A549 (cell line): Measurements from ENCODE around the gene HEG1. TPM values are rescaled to one million over a fixed set of nuclear protein-coding genes. Genes with fewer than 3 reads are reported as not detected.

Experiments used
- ATAC-seq, 2 experiments: fragments of 200-7000 bp in 1 of 2; fragments of >200 bp in 1 of 2; cut with Nextera tagmentation in 1 of 2; cut with Tn5 transposase in 1 of 2; 3 replicates each; pipeline versions ENCODE4 v1.8.0 to v1.9.1; 2018 to 2020; ENCODE audit warnings: mild to moderate bottlenecking in 1 of 2, moderate library complexity in 1 of 2
- CTCF ChIA-PET: fragments of 300-600 bp; sonication (Branson Sonifier 250); formaldehyde crosslinking; extraction: SDS; loops from one replicate; lab custom pipeline; 2021; ENCODE audit warnings: antibody characterized with exemption, inconsistent platforms; lab: Yijun Ruan, JAX
- POLR2A ChIA-PET: fragments of 350-600 bp; formaldehyde crosslinking; extraction: SDS; loops from one replicate; lab custom pipeline; 2021; ENCODE audit warnings: antibody characterized with exemption, inconsistent platforms; lab: Yijun Ruan, JAX
- DNase-seq, 2 experiments: peaks; one replicate each; pipeline versions ENCODE4 v3.0.0 to v3.0.0-alpha.2; 2011 to 2016; ENCODE audit warnings: low read depth in 1 of 2, low spot score in 1 of 2
- FAIRE-seq: peaks from 2 replicates; lab custom pipeline; 2011; peaks lifted over from hg19 to GRCh38; lab: Jason Lieb, UNC
- H3K27ac ChIP-seq, 2 experiments: fragments of >200 bp; sonication (Bioruptor Twin); formaldehyde crosslinking; 3 replicates each; pipeline ENCODE4 v1.5.1; 2016 to 2017
- H3K4me1 ChIP-seq: fragments of >200 bp; sonication (Bioruptor Twin); formaldehyde crosslinking; 3 replicates; pipeline ENCODE4 v1.6.1; 2016
- H3K4me2 ChIP-seq: fragments of >200 bp; sonication (Bioruptor Twin); formaldehyde crosslinking; 3 replicates; pipeline ENCODE4 v1.6.1; 2016
- H3K4me3 ChIP-seq: fragments of >200 bp; sonication (Bioruptor Twin); formaldehyde crosslinking; 3 replicates; pipeline ENCODE4 v1.5.1; 2016
- H3K9me3 ChIP-seq: fragments of >200 bp; sonication (Bioruptor Twin); formaldehyde crosslinking; 3 replicates; pipeline ENCODE4 v1.6.1; 2016
- ATOH8 ChIP-seq: fragments of 250-450 bp; sonication (Bioruptor Pico); IDR thresholded peaks from 2 replicates; pipeline ENCODE4 v1.5.0; 2020; ENCODE audit warnings: low read depth, mild to moderate bottlenecking, moderate library complexity
- CEBPB ChIP-seq, 2 experiments: fragments of >200 bp in 1 of 2; sonication (Bioruptor Twin) in 1 of 2; formaldehyde crosslinking in 1 of 2; IDR thresholded peaks; 2 replicates each; pipeline ENCODE4 v1.6.1; 2012 to 2016
- EHF ChIP-seq: fragments of 250-450 bp; sonication (Bioruptor Pico); IDR thresholded peaks from 2 replicates; pipeline ENCODE4 v1.5.0; 2020; ENCODE audit warnings: mild to moderate bottlenecking
- EHMT2 ChIP-seq: fragments of 200-600 bp; sonication (generic); IDR thresholded peaks from 2 replicates; pipeline ENCODE4 v1.6.1; 2016; ENCODE audit warnings: antibody characterized with exemption, low read depth, mild to moderate bottlenecking, moderate library complexity
- EP300 ChIP-seq, 2 experiments: fragments of >200 bp; sonication (Bioruptor Twin); formaldehyde crosslinking; IDR thresholded peaks; 2 replicates in 1 of 2; 3 replicates in 1 of 2; pipeline ENCODE4 v1.6.1; 2016 to 2017
- FOSB ChIP-seq: fragments of 250-450 bp; sonication (Bioruptor Pico); IDR thresholded peaks from 2 replicates; pipeline ENCODE4 v1.5.0; 2020; ENCODE audit warnings: mild to moderate bottlenecking, moderate library complexity
- FOXS1 ChIP-seq: fragments of 250-450 bp; sonication (Bioruptor Pico); IDR thresholded peaks from 2 replicates; pipeline ENCODE4 v1.5.0; 2020; ENCODE audit warnings: mild to moderate bottlenecking, moderate library complexity
- GATA3 ChIP-seq: IDR thresholded peaks from 2 replicates; pipeline ENCODE4 v1.6.1; 2012; ENCODE audit warnings: borderline replicate concordance
- HES2 ChIP-seq: fragments of >200 bp; sonication (Bioruptor Twin); formaldehyde crosslinking; IDR thresholded peaks from 2 replicates; pipeline ENCODE4 v1.6.1; 2016
- HOXB5 ChIP-seq: fragments of 250-450 bp; sonication (Bioruptor Pico); IDR thresholded peaks from 2 replicates; pipeline ENCODE4 v1.5.0; 2020; ENCODE audit warnings: mild to moderate bottlenecking, moderate library complexity
- JUN ChIP-seq, 2 experiments: fragments of >200 bp; sonication (Bioruptor Twin); formaldehyde crosslinking; IDR thresholded peaks; 2 replicates in 1 of 2; 3 replicates in 1 of 2; pipeline ENCODE4 v1.6.1; 2016 to 2017
- JUNB ChIP-seq: fragments of >200 bp; sonication (Bioruptor Twin); formaldehyde crosslinking; IDR thresholded peaks from 2 replicates; pipeline ENCODE4 v1.6.1; 2016
- KDM5A ChIP-seq: fragments of 200-600 bp; sonication (generic); IDR thresholded peaks from 2 replicates; pipeline ENCODE4 v1.6.1; 2016; ENCODE audit warnings: antibody characterized with exemption, mild to moderate bottlenecking
- MYC ChIP-seq: IDR thresholded peaks from 2 replicates; pipeline ENCODE4 v1.6.1; 2012; ENCODE audit warnings: mild to moderate bottlenecking, inconsistent platforms, low read length, improper control_type of control experiment, borderline replicate concordance
- PHF8 ChIP-seq: fragments of 200-600 bp; sonication (generic); IDR thresholded peaks from 2 replicates; pipeline ENCODE4 v1.6.1; 2016; ENCODE audit warnings: low read depth, mild to moderate bottlenecking, antibody characterized with exemption, moderate library complexity, borderline replicate concordance
- RAD21 ChIP-seq, 2 experiments: fragments of >200 bp in 1 of 2; sonication (Bioruptor Twin) in 1 of 2; formaldehyde crosslinking in 1 of 2; IDR thresholded peaks in 1 of 2; conservative IDR thresholded peaks in 1 of 2; 2 replicates in 1 of 2; 3 replicates in 1 of 2; pipeline ENCODE4 v1.6.1; 2012 to 2018; ENCODE audit warnings: inconsistent platforms in 1 of 2
- RCOR1 ChIP-seq: fragments of 150-350 bp; IDR thresholded peaks from 2 replicates; pipeline ENCODE4 v1.6.1; 2014; ENCODE audit warnings: antibody characterized with exemption, low read length, low read depth
- REST ChIP-seq: fragments of 200-600 bp; sonication (generic); IDR thresholded peaks from 2 replicates; pipeline ENCODE4 v1.6.1; 2016; ENCODE audit warnings: antibody characterized with exemption, mild to moderate bottlenecking, moderate library complexity
- RFX5 ChIP-seq: fragments of 450-650 bp; IDR thresholded peaks from 2 replicates; pipeline ENCODE4 v1.7.1; 2014; ENCODE audit warnings: antibody characterized with exemption, mild to moderate bottlenecking, moderate library complexity
- RNF2 ChIP-seq: fragments of 200-600 bp; sonication (generic); IDR thresholded peaks from 2 replicates; pipeline ENCODE4 v1.6.1; 2016; ENCODE audit warnings: low read depth, mild to moderate bottlenecking, antibody characterized with exemption, moderate library complexity, borderline replicate concordance
- ZSCAN20 ChIP-seq: fragments of 250-450 bp; sonication (Bioruptor Pico); IDR thresholded peaks from 2 replicates; pipeline ENCODE4 v1.8.0; 2022; ENCODE audit warnings: mild to moderate bottlenecking, moderate library complexity
- WGBS: methylation state at CpG from one replicate; pipeline ENCODE4 v1.1.6; 2017; ENCODE audit errors: missing lambda C conversion rate; 5-methylcytosine and 5-hydroxymethylcytosine counted together
- polyA plus RNA-seq, 4 experiments: library from polyadenylated mRNA; depleted of rRNA in 3 of 4; stranded (reverse); fragments of >200 nt; fragmentation: RNase III in 1 of 4; extraction: RNeasy Plus Mini Kit Qiagen cat#74134 plus additional on column Dnase treatment in 1 of 4; gene quantifications; 2 replicates in 3 of 4; 3 replicates in 1 of 4; pipeline ENCODE4 v1.2.3, GENCODE V29; 2011 to 2017

HEG1 gene
- polyA plus RNA-seq, 2 of the 4 experiments (the other 2 are of a cell fraction), result 5.4 to 5.6 TPM

- H3K4me1 ChIP-seq, result 0 out of 3 replicates have a peak, but pooled peaks cover 6% of the 10 kb centered on the region
- CTCF ChIA-PET, result interaction anchor here (1.6 to 2.7 kb wide), 2 partner anchors 10 to 584 kb away, joined by 7 read pairs; no protein-coding TSS in a partner anchor
- DNase-seq, result no peak
- ATAC-seq, result no peak
- no peaks in the 10 kb centered on the region for H3K9me3 ChIP-seq
- no peak for FAIRE-seq
- H3K4me2 ChIP-seq, result no peak overlapping the region
- POLR2A ChIA-PET, result no interaction called here
- 94% methylated on average over 12 of the region's 12 CpGs for WGBS
- H3K4me3 ChIP-seq, result no peak overlapping the region
- no peak for TF ChIP-seq RCOR1
- no peak for TF ChIP-seq ATOH8
- TF ChIP-seq FOXS1 (CRISPR knock-in tag), result no peak
- no peak for TF ChIP-seq ZSCAN20 (CRISPR knock-in tag)
- TF ChIP-seq JUNB, result no peak
- no peak for TF ChIP-seq HES2
- no peak for TF ChIP-seq CEBPB (IDR thresholded peaks at IDR 0.05)
- TF ChIP-seq PHF8, result no peak
- TF ChIP-seq, all 56 proteins: peak for 0
- H3K27ac ChIP-seq, result no peak overlapping the region
These were observed 54.0 kb downstream of the HEG1 start for GRCh38 chr3:125001557-125002413.

- H3K4me1 ChIP-seq, result 0 out of 3 replicates have a peak, but pooled peaks cover 8% of the 10 kb centered on the region
- H3K4me2 ChIP-seq, result no peak overlapping the region
- no peak overlapping the region for H3K27ac ChIP-seq
- POLR2A ChIA-PET, result no interaction called here
- no peaks in the 10 kb centered on the region for H3K9me3 ChIP-seq
- FAIRE-seq, result no peak
- TF ChIP-seq RFX5, result no peak
- TF ChIP-seq RNF2, result no peak
- TF ChIP-seq REST, result no peak
- CTCF ChIA-PET, result interaction anchor here (0.6 to 1.6 kb wide), 4 partner anchors 8 to 437 kb away, joined by 3 to 7 read pairs (median 4); no protein-coding TSS in a partner anchor
- no peak overlapping the region for H3K4me3 ChIP-seq
- ATAC-seq, result no peak
- WGBS, result 76% methylated on average over 2 of the region's 2 CpGs
- DNase-seq, result no peak
These were observed 55.1 kb downstream of the HEG1 start for GRCh38 chr3:125000661-125001060.

- no peak for FAIRE-seq
- ChIA-PET CTCF (interaction anchor here (0.6 to 1.1 kb wide), 3 partner anchors 71 to 437 kb away, joined by 3 to 5 read pairs (median 3); no protein-coding TSS in a partner anchor), POLR2A (no interaction called here)
- no peaks in the 10 kb centered on the region for H3K9me3 ChIP-seq
- ATAC-seq, result no peak
- no peak overlapping the region for H3K4me3 ChIP-seq
- H3K27ac ChIP-seq, result no peak overlapping the region
- no peak for DNase-seq
- 82% methylated on average over 2 of the region's 2 CpGs for WGBS
- H3K4me1 ChIP-seq, result 0 out of 3 replicates have a peak, but pooled peaks cover 9% of the 10 kb centered on the region
- H3K4me2 ChIP-seq, result no peak overlapping the region
- TF ChIP-seq JUNB (no peak), MYC (no peak), RNF2 (no peak), REST (no peak), RAD21 (conservative IDR thresholded peaks at IDR 0.05 in 1 of 2, IDR thresholded peaks at IDR 0.05 in 1 of 2) (no peak), RCOR1 (no peak), EHMT2 (no peak), JUN (IDR thresholded peaks at IDR 0.05) (no peak), GATA3 (no peak), EP300 (IDR thresholded peaks at IDR 0.05) (no peak), HOXB5 (CRISPR knock-in tag) (no peak), KDM5A (no peak), EHF (CRISPR knock-in tag) (no peak), FOSB (CRISPR knock-in tag) (no peak)
These were observed 55.8 kb downstream of the HEG1 start for GRCh38 chr3:124999897-125000435.
